ENCODE results near the gene ARID1B.

- no peak for TF ChIP-seq CTCF (IDR thresholded peaks at IDR 0.05; ENCODE audit: insufficient read depth, low read length, poor library complexity, severe bottlenecking)
- TF ChIP-seq EZH2phosphoT487 (conservative IDR thresholded peaks at IDR 0.05; ENCODE audit: low read length): no peak
Observed at GRCh38 chr6:156953127-156953478, 175.9 kb downstream of the ARID1B start.
